ENCODE measurements around the gene FGGY.

- TF ChIP-seq, protein P1, sequence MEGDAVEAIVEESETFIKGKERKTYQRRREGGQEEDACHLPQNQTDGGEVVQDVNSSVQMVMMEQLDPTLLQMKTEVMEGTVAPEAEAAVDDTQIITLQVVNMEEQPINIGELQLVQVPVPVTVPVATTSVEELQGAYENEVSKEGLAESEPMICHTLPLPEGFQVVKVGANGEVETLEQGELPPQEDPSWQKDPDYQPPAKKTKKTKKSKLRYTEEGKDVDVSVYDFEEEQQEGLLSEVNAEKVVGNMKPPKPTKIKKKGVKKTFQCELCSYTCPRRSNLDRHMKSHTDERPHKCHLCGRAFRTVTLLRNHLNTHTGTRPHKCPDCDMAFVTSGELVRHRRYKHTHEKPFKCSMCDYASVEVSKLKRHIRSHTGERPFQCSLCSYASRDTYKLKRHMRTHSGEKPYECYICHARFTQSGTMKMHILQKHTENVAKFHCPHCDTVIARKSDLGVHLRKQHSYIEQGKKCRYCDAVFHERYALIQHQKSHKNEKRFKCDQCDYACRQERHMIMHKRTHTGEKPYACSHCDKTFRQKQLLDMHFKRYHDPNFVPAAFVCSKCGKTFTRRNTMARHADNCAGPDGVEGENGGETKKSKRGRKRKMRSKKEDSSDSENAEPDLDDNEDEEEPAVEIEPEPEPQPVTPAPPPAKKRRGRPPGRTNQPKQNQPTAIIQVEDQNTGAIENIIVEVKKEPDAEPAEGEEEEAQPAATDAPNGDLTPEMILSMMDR (IDR thresholded peaks at IDR 0.05; ENCODE audit: insufficient read depth, low read length, poor library complexity, severe bottlenecking): no peak
- no peak for TF ChIP-seq EZH2phosphoT487 (conservative IDR thresholded peaks at IDR 0.05; ENCODE audit: low read length)
Measured at GRCh38 chr1:59751004-59751395, 454.1 kb downstream of the FGGY start.
